ENCODE results near the gene KRT34.
"Not testable (repeated sequence)": the region's sequence is repeated elsewhere in the genome, so short reads cannot be mapped to it uniquely, and the experiment has no call there.

Gene KRT34

DNA sequence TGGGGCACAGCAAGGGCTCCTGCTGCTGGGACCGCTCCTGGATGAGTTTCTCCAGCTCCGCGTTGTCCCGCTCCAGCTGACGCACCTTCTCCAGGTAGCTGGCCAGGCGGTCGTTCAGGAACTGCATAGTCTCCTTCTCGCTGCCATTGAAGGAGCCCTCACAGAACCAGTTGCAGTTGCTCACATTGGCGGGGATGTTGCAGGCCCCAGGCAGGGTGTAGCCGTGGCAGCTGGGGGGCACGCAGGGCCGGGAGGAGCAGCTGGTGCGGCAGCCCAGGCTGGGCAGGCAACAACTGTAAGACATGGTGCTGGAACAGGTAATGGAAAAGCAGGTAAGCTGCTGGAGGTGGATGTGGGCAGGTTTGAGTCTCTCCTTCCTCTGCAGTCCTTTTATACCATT lies at the start of gene KRT34:
TSS of gene KRT34 (minus strand) at position 364 of the 400 bp plus-strand sequence. CDS start at position 304, 60 bp downstream.
- FAIRE-seq, result not testable (repeated sequence)

DNA sequence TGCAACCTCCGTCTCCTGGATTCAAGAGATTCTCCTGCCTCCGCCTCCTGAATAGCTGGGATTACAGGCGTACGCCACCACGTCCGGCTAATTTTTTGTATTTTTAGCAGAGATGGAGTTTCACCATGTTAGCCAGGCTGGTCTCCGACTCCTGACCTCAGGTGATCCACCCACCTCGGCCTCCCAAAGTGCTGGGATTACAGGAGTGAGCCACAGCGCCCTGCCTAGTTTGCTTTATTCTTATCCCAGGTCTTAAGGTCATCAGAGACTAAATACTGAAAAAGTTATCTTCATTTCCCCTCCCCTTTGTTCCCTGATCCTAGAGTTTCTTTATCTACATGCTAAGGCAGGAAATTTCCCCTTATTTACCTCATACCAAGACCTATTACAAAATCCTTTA lies 48.3 kb upstream of the KRT34 start:
- not testable (repeated sequence) for FAIRE-seq

DNA sequence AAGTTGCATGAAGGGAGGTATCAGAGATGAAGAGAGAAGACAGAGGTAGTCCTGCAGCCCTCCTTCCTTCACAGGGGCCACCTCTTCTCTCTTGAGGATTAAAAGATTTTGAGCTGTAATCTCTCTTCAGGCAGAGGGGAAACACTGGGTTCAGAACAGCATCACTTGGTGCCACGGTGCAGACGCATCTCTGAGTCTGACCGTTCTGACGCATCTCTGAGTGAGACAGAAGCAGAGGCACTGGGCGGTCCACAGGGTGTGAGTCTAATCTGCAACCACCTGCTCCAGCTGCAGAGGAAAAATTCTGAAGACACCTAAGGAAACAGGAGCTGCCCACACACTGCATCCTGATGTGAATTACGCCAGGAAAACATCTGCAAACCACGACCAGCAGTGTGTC lies 47.6 kb upstream of the KRT34 start:
- FAIRE-seq, result no peak

DNA sequence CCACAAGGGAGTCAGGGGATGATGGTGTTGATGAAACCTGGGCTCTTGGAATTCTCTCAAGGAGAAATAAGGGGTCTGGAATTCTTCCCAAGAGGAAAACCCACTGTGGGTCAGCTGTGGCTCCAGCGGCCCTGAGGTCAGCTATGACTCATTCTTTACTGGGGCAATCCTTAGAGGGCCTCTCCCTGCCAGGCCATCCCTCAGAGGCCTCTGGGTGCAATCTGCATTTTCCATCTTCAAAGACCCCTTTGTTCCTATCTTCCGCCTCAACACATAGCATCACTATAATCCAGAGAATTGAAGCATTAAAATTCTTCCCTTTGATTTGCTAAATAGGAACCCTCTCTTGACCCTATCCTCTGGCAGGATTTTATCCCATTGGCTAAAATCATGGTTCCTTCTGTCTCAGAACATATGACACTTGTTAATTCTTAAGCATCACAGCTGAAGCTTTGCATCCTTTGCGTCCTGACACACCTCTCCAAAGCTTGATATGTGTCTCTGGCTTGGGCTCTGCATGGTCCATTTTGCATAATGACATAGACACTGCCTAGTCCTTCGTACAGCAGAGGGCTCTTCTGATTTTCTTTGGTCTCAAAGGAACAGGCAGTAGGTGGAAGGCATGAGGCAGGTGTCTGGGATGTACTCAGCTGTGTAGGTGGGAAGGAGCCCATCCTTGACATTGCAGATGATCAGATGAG lies 46.6 kb upstream of the KRT34 start:
- FAIRE-seq, result no peak

DNA sequence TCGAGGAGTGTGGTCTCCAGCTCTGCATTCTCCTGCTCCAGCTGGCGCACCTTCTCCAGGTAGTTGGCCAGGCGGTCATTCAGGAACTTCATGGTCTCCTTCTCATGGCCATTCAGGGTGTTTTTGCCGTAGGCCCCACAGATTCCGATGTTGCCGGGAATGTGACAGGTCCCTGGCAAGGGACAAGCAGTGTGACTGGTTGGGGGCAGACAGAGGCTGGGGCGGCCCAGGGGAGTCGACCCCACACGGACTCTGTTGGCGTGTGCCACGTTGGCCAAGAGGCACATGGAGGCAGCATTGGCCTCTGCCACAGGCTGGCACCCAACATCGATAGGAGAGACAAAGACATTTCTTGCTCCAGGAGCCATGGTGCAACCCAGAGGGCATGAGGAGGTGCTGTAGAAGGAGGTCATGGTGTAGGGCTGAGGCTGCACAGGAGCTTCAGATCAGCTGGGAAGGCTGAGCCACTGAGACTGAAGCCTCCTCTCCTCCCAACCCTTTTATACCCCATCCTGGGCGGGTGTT lies 42.1 kb upstream of the KRT34 start, which contains the start of gene KRT37:
TSS of gene KRT37 (minus strand) at position 475 of the 525 bp plus-strand sequence. CDS start at position 413, 62 bp downstream.
- no peak for FAIRE-seq

DNA sequence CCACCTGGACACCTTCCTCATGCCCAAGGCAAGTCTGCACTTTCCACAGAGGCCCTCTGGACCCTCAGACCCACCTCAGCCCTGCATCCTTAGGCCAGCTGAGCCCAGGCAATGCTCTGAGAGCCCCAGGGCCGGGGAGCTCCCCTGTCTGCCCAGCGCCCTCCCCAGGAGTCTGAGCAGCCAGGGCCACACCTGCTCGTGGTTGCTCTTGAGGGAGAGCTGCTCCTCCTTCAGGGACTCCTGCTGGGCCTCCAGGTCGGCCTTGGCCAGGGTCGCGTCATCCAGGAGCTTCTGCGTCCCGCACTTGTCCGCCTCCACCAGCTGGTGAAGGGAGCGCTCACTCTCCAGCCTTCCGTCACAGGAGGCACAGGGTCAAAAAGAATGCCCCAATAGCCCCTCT lies 40.5 kb upstream of the KRT34 start:
- not testable (repeated sequence) for FAIRE-seq

DNA sequence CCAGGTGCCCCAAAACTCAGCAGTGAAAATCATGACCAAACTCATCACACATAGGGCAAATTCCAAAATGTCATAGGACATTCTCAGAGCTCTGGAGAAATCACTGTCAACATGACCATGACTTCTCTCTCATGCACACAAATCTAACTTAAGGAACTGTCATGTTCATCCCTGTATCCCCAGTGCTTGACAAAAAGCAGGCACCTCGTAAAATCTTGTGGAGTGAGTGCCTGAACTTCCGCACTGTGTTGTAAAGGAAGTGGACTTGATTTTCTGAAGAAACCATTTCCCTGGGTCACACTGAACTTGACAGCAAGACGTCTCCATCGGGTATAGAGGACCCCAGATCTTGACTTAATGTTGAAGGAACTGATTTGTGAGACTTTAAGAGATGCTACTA lies 39.5 kb upstream of the KRT34 start:
- FAIRE-seq, result no peak

DNA sequence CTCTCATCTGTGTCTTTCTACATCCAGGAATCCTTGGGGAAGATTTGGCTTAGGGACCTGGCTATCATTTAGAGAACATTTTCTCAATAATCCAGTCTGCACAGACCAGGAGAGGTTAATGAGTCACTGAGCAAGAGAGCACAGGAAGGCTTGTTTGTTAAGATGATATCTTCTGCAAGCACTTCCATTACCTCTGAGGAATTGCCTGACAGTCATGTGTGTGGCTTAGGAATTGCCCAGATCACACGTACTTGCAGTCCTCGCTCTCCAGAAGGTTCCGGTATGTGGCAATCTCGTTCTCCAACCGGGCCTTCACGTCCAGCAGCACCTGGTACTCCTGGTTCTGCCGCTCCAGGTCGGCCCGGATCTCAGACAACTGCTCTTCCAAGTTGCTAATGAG lies 39.0 kb upstream of the KRT34 start:
- no peak for FAIRE-seq

DNA sequence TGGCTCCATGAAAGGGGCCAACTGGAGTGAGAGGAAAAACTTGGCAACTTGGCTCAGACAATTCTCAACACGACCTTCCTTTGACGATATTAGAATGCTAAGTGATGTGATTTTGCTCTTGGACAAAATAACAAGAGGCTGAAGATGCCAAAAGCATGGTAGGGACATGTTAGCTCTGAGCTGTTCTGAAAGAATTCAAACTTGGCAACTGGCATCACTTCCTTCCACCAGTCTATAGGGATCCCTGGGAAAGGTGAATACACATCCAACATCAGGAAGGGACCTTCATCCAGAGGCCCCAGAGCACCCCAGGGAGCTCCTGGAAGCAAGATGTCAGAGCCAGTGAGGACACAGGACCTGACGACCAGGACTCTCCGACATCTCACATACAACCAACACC lies 38.0 kb upstream of the KRT34 start:
- FAIRE-seq, result no peak

DNA sequence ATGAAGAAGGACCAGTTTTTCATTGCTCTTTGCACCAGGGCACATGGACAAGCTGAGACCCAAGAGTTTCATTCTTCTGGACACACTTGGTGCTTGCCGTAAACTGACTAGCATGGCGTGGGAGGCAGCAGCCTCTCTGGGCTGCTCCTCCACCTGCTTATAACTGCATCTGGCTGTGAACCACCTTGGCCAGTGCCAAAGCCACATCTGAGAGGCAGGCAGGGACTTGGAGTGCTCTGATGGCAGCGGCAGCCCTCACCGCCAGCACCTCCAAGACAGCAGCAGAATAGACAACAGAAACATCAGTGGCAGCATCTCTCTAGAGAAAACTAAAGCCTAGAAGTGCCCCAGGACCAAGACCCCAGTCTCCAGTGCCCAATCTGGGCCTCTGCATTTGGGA lies 37.6 kb upstream of the KRT34 start:
- no peak for FAIRE-seq

DNA sequence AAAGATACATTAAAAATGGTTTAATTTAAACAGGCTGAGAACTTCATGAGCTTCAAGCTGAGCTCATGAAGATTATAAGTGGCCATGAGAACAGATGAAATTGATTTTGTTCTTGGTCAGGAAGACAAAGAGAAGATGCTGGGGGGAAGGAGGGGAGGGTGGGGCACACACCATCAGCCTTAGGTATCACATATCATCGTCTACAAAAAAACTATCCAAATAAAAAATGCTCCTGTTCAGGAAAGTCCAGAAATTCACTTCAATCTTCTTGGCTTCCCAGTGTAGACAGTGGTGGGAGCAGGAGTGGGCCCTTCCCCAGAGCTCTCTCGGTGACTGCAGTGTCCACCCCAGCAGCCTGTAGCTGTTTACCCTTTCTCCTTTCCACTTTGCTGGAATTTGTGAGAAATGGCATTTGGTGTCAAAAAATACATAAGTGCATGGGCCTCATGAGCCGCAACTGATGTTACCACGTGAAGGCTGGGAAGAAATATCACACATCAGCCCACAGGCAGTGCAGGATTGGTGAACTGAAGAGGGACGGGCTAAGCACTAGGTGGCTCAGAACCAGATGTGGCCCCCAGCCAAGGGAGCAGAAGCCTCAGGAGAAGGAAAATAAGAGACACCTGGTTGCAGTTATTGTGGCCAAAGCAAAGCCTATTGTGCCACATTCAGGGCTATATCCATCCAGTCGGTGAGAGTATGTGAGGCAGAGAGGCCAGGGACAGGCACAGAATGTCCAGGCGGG lies 36.2 kb upstream of the KRT34 start:
- FAIRE-seq, result no peak

DNA sequence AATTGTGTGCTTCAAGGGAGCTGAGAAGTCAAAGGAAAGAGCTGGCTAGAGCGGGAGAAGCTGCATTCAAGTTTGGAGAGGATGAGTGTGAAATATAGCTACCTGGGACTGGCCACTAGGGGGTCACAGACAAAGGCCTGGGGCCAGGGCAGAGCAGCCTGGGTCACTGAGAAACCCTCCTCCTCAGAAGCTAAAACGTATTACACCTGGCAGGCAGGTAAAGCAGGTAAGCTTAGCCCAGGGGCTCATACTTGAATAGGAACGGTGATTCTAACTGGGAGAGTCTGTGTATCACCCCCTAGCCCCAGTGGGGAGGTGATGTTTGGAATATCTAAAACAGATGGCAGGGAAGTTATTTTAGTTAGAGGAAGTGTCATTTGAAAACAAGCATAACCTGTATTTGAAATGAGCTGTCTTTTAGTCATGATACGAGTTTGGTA lies 35.5 kb upstream of the KRT34 start:
- no peak for FAIRE-seq

DNA sequence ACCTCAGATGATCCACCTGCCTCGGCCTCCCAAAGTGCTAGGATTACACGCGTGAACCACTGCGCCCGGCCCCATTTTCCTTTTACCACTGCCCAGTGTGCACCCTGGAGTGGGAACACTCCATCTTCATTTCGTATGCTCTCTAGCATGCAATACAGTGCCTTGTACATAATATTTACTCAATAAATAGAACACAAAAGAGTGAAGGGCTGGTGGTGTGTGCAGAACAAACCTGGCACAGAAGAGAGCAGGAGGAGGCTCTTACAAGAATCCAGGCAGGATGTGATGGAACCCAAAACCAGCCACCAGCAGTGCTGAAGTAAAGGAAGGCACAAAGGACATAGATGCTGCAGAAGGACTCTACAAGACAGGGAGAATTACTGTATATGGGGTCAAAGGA lies 35.0 kb upstream of the KRT34 start:
- FAIRE-seq, result no peak

DNA sequence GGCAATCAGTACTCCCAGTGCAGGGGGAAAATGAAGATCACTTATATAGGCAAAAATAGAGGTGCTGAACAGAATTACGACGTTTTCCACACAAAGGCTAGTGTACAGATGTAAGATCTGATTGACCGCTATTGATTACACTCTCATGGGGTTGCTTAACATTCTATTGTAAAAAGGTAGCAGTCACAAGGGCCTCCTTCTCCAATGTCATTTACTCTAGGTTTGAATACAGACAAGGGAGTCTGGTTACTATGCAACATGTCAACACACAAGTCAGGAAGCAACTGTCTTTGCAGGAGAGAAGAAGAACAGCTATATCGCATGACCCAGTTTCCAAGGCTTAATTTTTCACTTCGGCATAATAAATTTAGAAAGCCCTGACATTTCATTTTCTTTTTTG lies 34.4 kb upstream of the KRT34 start:
- FAIRE-seq, result no peak

DNA sequence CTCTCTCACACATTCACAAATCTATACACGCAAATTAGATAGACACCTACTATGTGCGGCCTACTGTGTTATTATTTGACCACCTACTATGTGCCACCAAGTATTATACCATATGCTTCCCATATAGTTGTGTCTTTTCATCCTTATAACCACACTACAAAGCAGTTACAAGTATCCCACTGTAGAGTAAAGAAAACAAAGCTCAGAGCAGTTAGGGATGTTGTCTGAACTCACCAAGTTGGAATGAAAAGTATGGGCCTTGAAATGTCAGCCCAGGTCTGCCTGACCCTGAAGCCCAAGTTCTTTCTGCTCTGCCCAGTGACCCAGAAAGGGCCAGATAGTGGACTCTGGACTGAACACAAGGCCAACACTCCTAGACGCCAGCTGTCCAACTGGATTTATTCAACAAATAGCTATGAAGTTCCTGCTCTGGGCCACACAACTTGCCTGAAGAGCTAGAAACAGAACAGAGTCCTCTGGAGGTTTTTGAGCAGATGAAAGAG lies 33.8 kb upstream of the KRT34 start:
- no peak for FAIRE-seq

DNA sequence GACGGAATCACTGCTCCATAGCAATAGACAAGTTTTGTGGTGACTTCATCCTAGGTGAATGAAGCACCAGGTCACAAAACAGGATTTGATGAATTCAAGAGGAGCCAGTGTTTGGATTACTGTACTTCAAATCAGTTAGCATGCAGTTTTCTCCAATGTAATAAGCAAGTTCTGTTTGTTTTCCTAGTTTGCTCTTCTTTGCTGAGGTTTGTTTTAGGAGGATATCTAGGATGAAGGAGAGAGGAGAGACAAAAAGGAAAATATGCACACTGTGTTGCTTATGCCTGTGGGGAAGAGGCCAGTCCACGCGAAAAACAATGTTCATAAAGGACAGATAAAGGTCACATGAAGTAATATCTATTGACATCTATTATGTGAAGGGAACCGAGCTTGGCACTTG lies 33.3 kb upstream of the KRT34 start:
- FAIRE-seq, result no peak

DNA sequence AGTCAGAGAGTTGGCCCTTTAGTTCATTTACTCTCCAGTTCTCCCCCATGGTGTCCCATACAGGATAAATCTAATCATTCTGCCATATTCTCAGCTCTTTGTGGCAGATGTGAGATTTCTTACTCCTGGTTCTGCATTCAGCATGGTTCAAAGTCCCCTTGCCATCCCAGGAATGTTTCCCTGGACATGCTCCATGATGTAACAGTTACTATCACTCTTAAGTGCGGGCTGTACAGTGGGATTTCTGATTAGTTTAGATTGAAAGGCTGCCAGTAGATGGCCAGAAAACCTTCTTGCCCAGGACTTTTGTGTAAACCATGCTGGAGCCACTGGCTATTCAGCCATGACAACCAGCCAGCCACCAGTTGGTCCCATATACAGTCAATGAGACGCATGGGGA lies 31.9 kb upstream of the KRT34 start:
- no peak for FAIRE-seq

DNA sequence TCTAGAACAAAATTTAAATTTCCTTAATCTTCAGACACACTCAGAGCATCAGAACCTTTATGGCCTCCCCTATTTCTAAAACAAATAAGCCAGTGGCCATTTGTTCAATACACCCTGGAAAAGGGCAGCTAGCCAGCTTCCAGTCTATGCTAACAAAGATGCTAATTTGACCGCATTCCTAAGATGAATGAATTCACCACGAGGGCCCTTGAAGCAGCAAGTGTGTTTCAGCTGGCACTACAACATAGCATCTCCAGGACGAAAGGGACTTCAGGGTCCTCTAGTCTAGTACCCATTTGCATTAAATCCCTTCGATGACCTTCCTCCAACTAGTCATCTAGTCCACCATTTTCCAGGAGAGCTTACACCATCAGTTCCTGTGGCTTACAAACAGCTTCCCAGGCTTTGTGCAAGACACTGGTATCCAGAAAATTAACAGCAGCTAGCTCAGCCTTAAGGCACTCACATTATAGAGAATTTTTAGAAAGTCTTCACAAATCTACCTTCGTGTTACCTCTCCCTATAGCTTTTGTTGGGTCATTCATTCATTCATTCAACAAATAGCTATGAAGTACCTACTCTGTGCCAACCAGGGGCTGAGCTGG lies 31.3 kb upstream of the KRT34 start:
- no peak for FAIRE-seq

DNA sequence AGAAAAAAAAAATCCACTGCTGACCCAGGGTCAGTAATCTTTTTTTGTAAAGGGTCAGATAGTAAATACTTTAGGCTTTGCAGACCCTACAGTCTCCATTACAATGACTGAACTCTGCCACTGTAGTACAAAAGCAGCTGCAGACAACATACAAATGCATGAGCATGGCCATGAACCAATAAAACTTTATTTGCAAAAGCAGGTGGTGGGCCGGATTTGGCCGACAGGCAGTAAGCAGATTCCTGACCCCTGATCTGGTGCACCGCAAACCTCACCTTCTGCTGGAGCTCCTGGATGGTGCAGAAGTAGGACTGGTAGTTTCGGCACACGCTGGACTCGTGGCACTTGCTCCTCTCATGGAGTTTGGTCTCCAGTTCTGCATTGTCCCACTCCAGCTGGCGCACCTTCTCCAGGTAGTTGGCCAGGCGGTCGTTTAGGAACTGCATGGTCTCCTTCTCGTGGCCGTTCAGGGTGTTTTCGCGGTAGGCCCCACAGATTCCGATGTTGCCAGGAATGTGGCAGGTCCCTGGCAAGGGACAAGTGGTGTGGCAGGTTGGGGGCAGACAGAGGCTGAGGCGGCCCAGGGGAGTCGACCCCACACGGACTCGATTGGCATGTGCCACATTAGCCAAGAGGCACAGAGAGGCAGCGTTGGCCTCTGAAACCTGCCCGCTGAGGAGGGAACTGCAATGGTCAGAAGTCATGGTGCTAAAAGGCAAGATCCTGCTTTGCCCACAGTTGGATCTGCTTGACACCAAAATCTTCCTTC lies 29.1 kb upstream of the KRT34 start:
- no peak for FAIRE-seq

DNA sequence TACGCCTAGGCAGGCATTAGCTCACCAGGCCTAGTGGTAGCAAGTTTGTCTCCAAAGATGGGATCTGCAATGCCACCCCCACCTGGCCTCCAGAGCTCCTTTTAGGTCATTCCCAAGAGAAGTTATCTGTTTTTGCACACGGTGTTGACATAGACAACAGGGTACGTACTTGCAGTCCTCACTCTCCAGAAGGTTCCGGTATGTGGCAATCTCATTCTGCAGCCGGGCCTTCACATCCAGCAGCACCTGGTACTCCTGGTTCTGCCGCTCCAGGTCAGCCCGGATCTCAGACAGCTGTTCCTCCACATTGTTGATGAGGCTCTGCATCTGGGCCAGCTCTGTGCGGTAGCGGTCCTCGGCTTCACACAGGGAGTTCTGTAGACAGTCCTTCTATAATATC lies 25.1 kb upstream of the KRT34 start:
- FAIRE-seq, result no peak

DNA sequence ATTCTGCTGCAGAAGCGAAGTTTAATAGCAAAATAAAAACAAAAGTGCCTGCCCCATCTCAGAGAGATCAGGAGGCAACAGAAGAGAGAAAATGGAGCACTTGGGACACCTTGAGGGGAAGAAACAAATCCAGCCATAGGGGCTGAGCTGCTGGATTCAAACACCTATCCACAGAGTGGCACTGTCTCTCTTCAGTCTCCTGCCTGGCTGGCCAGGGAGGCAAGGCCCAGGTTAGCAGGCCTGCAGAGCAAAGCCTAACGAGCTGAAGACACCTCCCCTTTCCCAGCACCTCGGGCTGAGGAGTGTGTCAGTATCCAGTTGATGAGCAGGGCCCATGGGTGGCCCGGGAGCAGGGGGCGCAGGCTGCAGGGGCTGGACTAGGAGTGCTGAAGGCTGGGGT lies 24.1 kb upstream of the KRT34 start:
- FAIRE-seq, result no peak

DNA sequence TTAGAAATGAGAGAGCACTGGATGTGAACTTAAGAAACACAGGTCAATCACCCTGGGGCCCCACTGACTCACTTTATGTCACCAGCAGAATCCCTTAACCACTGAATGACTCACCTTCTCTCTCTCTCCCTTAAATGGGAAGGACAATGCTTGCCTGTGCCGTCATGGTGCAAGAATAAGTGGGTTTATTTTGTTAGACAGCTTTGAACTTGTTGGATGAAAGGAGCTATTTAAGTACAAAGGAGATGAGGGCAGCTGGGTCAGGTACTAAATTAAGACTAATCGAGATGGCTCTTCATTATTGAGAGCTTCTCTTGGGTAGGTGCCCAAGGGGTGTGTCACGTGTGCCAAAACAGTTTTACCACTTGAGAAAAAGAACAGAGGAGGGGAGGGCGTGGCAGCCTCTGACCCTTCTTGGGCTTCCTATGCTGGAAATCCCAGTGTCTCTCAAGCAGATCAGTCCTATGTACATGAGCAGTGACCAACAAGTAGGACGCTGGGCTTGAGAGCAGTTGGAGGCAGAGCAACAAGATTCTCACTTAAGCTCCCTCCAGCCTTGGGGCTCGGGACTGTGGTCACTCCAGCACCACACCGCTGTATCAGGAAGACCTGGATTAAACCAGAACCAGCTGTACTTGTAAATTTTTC lies 22.0 kb upstream of the KRT34 start:
- no peak for FAIRE-seq

Measured in TTC549 (cell line).